ENCODE results near the gene BRI3.

Gene BRI3

DNA sequence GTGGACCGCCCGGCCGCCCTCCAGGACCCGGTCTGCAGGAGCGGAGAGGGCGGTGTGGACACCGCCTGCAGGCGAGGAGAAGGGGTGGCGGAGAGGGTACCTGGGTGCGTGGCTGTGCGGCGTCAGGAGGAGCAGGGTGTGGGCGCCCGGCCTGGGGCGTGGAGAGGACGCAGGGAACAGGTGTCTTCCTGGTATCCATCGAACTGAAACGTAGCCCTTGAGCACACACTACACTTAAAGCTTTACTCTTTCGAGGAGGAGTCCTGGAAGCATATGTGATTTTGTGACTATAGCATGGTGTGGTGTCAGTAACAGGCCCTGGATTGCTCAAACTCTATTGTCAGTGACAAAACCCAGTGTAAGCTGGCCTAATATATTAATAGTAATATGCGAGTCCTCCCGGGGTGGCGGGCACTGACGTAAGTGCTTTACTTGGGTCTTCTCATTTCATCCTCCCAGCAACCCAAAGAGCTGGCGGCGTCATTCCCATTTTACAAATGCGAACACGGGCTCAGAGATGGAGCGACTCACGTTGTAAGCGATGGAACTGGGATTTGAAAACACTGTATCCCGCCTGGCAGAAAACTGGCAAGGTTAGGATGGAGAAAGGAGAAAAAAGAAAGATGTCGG is 28.9 kb upstream of the BRI3 start:
- DNase-seq (ENCODE audit: low spot score) = no peak

GRCh38 chr7:98254516-98254915 is 27.0 kb upstream of the BRI3 start:
- no peak for DNase-seq (ENCODE audit: low spot score)

DNA sequence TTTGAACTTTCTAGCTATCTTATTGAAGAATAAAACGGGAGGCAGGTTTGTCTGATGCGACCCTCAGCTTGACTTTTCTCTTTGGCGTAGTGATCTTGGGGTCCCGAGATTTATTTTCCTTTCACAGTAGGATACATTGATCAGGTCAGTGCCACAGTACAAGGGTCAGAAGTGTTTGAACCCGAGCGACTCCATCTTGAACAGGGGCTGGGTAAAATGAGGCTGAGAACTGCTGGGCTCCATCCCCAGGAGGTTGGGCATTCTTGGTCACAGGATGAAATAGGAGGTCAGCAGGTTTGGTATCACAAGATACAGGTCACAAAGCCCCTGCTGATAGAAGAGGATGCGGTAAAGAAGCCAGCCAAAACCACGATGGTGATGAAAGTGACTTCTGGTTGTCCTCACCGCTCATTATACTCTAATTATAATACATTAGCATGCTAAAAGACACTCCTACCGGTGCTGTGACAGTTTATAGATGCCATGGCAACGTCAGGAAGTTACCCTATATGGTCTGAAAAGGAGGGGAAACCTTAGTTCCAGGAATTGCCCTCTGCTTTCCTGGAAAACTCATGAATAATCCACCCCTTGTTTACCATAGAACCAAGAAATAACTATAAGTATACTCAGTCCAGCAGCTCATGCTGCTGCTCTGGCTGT is 26.4 kb upstream of the BRI3 start:
- DNase-seq (ENCODE audit: low spot score) = no peak

- no peak for DNase-seq (ENCODE audit: low spot score)
Observed at GRCh38 chr7:98256431-98256830, 25.1 kb upstream of the BRI3 start.

DNA sequence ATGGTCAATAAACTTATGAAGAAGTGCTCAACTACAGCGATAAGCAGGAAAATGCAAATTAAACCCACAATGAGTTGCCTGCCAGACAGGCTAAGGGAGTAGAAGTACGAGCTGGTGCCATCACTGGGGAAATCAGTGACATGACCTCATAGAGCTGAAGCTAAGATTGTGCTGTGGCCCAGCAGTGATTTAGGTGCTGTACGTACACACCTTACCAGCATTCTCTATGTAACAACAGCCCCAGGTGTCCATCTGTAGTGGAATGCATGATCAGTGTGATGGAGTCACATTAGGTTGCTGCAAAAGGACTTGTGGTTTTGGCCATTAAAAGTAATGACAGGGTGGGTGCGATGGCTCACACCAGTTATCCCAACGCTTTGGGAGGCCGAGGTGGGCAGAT is 23.8 kb upstream of the BRI3 start:
- no peak for DNase-seq (ENCODE audit: low spot score)

DNA sequence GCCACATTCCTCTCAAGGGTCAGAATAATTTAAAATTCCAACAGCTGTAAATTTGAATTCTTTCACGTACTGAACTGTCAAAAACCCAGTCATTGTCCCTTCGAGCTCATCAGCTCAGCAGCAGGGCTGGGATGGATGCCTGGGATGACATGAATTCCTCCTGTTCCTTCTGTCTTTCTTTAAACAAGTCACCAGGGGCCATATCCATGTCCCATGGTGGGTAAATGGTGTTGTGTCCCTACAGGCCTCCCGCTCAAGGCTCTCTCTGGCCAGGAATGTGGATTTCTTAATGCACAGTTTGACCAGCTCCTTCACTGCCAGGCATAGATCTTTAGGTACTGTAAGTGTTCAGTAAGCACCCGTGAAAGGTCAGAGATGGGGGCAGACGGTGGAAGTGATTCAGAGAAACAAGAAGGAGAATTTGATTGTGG is 15.6 kb upstream of the BRI3 start:
- no peak for DNase-seq (ENCODE audit: low spot score)

GRCh38 chr7:98266840-98267239 is 14.6 kb upstream of the BRI3 start:
- no peak for DNase-seq (ENCODE audit: low spot score)

DNA sequence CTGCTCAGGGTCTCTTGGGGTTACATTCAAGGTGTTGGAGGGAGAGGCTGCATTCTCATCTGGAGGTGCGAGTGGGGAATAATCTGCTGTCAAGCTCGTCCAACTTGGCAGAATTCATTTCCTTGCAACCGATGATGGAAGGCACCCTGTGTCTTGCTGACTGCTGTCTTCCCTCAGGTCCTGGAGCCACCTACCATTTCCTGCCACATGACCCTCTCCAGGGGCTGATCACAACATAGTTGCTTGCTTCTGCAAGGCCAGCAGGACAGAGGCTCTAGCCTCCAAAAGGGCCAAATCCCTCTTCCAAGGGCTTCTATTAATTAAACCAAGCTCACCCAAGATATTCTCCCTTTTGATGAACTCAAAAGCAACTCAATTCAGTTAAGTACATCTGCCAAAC is 14.2 kb upstream of the BRI3 start:
- no peak for DNase-seq (ENCODE audit: low spot score)

DNA sequence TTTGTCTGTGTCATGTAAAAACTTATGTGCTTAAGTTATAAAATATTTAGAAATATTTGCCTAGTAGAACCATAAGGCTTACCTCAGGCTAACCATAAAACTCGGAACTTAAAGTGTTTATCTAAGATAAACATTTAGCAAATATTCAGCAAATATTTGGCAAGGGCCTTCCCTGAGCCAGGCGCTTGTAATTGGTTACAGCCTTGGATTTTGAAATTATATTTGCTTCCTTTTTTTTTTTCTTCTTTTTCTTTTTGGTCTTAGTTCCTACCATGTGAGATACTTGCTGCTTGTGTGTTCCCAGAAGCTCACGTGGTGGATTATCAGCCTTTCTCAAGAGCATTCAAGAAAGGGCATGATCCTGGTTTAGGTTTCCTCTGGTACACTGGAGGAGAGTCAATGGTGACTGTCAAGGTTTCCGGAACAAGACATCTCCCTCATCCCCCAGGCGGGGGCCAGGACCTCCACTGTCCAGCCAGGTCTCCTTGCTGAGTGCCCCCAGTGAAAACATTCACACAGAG is 5.2 kb upstream of the BRI3 start:
- DNase-seq (ENCODE audit: low spot score) = no peak

GRCh38 chr7:98278408-98278807 is 3.1 kb upstream of the BRI3 start:
- no peak for DNase-seq (ENCODE audit: low spot score)

DNA sequence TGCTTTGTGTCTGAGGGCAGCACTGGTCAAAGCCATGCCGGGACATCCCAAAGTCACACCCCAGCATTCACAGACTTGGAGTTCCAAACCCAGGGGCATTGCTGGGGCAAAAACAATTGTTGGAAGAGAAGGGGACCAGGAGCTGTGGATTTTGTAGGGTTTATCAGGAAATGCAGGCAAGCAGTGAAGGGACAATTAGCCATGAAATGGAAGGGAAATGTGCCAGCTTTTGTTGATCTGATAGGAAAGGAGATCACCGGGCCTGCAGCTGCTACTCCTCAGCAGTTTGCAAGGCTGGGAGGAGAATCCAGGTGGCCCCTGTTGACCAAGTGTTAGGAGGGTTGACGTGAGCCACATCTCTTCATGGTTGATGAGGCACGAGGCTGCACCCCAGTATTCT is 2.5 kb upstream of the BRI3 start:
- no peak for DNase-seq (ENCODE audit: low spot score)

GRCh38 chr7:98280296-98280695 is 1.2 kb upstream of the BRI3 start:
- no peak for DNase-seq (ENCODE audit: low spot score)

GRCh38 chr7:98281757-98282606 is 496 bp downstream of the BRI3 start:
- peak; percentile 54 for DNase-seq (ENCODE audit: low spot score)

DNA sequence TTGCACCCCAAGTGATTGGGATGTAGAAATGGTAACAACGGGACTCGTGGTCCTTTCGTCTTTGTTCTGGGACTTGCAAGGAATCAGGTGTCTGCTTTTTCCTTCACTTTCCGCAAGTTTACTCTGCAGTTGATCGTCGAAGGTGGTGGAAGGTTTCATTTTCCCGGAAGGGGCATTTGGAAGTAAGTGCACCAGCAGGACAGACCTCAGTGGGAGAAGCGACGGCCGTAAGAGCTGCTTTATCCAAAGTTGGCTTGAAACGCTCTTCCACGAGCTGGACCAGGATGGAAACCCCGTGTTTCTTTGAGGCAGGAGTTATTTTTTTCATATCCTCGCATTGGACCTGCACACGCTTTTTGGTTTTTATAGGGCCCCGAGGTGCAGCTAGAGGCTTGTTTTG is 1.2 kb downstream of the BRI3 start:
- DNase-seq (ENCODE audit: low spot score) = no peak

DNA sequence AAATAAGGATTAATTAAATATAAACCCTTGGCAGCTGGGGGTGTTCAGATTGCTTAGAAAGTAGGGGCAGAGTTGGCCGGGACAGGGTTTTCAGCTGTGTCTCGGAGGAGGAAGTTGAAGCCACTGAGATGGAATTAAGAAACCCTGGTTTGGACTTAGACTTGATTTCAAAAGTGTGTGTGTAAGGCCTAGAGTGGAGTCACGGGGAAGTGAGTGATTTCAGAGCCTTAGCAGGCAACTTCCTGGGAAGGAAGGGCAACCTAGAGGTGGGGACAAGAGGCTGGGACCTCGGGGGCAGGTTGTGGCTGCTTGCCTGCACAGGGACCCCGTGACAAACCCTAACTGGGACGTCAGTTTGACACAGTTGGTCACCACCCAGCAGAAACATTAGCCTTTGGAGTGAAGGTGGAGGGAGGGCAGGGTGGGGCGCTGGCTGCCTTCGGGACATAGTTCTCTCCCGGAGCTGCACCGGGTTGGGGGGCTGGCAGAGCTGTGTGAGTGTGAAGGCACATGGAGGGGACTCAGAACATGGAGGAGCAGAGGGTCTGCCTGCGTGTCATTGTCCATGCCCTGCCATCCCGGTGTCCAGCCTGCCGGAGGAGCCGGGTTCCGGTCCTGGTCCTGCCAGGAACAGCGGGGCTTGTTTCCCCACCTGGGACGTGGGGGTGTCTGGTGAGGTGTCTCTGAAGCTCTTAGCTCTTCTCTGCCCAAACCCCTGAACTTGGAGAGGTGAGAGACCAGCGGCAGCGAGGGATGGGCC is 1.8 kb downstream of the BRI3 start:
- DNase-seq (ENCODE audit: low spot score) = peak; percentile 53

GRCh38 chr7:98283887-98284222 is 2.4 kb downstream of the BRI3 start:
- DNase-seq (ENCODE audit: low spot score) = no peak

DNA sequence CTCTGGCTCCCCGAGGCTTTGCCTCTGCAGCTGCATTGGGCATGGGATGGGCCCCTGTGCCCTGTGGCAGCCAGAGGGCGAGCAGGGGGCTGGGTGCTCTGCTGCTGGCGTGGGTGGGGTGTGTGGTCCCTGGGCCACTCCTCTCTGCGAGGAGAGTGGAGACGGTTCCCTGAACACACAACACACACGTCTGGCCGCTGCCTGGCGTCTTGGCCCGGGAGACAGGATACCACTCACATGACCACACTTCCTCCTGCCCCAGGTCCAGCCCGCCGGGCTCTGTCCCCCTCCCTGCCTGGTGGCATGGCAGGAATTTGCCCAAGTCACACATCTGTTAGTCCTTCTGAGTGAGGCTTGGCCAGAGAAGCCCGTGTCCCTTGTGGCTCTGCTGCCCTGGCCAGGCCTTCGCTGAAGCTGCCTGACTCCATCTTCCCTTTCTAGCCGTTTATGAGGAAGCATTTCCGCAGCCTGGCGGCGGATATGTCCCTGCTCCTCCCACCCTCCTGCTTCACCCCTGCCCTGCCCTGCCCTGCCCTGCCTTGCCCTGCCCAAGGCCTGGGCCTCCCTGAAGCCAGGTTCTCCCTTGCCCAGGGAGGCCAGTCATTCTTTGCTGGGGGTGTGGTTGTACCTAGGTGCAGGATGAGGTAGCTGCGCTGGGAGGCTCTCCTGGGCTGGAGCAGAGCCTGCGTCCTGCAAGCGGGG is 3.0 kb downstream of the BRI3 start:
- peak; percentile 49 for DNase-seq (ENCODE audit: low spot score)

DNA sequence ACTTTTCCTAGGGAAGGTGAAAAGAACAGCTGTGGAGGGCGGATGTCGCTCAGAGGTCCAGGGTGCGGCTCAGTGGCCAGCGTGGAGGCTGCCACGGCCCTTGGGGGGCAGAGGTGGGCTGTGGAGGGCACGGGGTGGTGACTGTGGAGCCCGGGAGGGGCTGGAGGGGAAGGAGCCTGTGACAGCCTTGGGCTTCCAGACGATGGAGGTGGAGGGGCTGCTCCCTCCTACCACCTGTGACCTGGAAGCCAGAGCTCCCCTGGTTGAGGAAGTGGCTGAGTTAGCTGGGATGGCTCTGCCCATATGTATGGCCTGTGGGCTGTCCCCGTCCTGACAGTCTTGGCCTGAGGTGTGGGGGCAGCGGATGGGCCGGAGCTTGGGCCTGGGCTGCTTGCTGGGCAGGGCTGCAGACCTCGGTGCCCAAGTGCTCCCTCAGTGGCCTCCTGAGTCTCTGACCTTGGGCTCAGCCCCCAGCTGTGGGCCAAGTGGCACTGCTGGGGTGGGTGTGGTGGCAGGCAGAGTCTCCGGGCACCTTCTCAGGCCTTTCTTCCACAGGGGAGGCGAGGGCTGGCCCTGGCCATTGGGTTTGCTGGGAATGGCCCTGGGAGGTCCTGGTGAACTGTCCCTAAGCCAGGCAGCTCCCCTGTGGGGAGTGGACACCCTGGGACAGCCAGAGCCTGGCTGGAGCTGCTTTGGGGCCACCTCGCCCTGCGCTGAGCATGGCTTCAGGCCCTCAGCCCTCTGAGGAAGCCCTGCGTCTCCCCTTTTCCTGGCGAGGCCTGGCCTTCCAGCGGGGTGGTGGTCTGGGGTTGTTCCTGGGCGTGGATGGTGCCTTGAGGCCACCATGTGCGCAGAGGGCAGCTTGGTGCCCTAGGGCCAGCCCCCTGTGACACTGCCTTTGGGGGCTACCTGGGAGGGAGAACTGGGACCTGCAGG is 3.9 kb downstream of the BRI3 start:
- no peak for DNase-seq (ENCODE audit: low spot score)

- DNase-seq (ENCODE audit: low spot score) = no peak
Observed at GRCh38 chr7:98286093-98286539, 4.6 kb downstream of the BRI3 start.

- DNase-seq (ENCODE audit: low spot score) = no peak
Observed at GRCh38 chr7:98286701-98287485, 5.4 kb downstream of the BRI3 start.
